Activated CD8-positive, alpha-beta T cell treated with anti-CD3 and anti-CD28 coated beads for 36 hours (primary cell): ENCODE results near the gene CDH2. TPM values are rescaled to one million over a fixed set of nuclear protein-coding genes. Genes with fewer than 3 reads are reported as not detected.

Experiments
- ATAC-seq: fragments of 200-7000 bp; cut with Tn5 transposase; one replicate; pipeline ENCODE4 v1.10.0; 2021; ENCODE audit warnings: mild to moderate bottlenecking, moderate library complexity
- CTCF ChIA-PET: fragments of 350-600 bp; sonication (Branson Sonifier 250); formaldehyde crosslinking; loops from one replicate; lab custom pipeline; 2021; ENCODE audit warnings: antibody characterized with exemption; lab: Charles Lee
- POLR2A ChIA-PET: fragments of 350-600 bp; sonication (Branson Sonifier 250); formaldehyde crosslinking; loops from one replicate; lab custom pipeline; 2021; ENCODE audit warnings: antibody characterized with exemption; lab: Charles Lee
- DNase-seq: peaks from one replicate; pipeline ENCODE4 v3.0.0-alpha.2; 2020
- H3K27ac Mint-ChIP-seq: one replicate; pipeline ENCODE4 v1.8.0; 2021; ENCODE audit warnings: mild to moderate bottlenecking, mixed read lengths
- H3K27me3 Mint-ChIP-seq: one replicate; pipeline ENCODE4 v1.8.0; 2021; ENCODE audit warnings: mixed read lengths
- H3K36me3 Mint-ChIP-seq: one replicate; pipeline ENCODE4 v1.8.0; 2021; ENCODE audit warnings: low read depth, mixed read lengths
- H3K4me1 Mint-ChIP-seq: one replicate; pipeline ENCODE4 v1.8.0; 2021; ENCODE audit warnings: low read depth, mixed read lengths
- H3K4me3 Mint-ChIP-seq: one replicate; pipeline ENCODE4 v1.8.0; 2021; ENCODE audit warnings: mild to moderate bottlenecking, moderate library complexity, mixed read lengths
- H3K9me3 Mint-ChIP-seq: one replicate; pipeline ENCODE4 v1.8.0; 2021; ENCODE audit warnings: mixed read lengths
- intact Hi-C: fragments of 100-400 bp; cut with micrococcal nuclease; formaldehyde crosslinking; loops from one replicate; pipeline ENCODE4 v1.10.0; 2022
- total RNA-seq, 2 experiments: library from RNA; stranded (reverse); gene quantifications; one replicate each; pipeline ENCODE4 v1.2.3, GENCODE V29; 2021
- TF ChIP-seq, protein P1 (sequence below): fragments of 200-600 bp; IDR thresholded peaks from one replicate; pipeline ENCODE4 v1.8.0; 2022; ENCODE audit warnings: antibody characterized with exemption, mild to moderate bottlenecking

Gene CDH2
- total RNA-seq, 2 experiments from 2014 or later: 0.18 TPM; not detected in 1

DNA sequence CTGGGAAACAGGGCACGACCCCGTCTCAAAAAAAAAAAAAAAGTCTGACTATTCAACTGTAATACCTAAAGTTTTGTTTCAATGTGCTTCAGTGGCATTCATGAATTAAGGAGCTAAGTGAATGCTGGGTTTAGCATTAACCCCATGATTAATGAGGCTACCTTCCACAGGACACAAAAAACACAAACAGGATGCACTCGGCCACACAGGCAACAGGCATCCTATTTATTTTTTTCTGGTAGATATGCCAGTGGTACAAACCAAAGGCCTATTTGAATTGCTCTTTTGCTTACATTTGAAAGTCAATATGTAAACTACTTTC lies 48.3 kb downstream of the CDH2 start:
- Mint-ChIP-seq H3K27me3 (no peaks in the 10 kb centered on the region), H3K27ac (no peak overlapping the region), H3K4me3 (no peak overlapping the region), H3K36me3 (no peaks in the 10 kb centered on the region), H3K9me3 (no peaks in the 10 kb centered on the region), H3K4me1 (no peaks in the 10 kb centered on the region)
- intact Hi-C loops: no loop called here
- no peak for ATAC-seq
- ChIA-PET POLR2A (no interaction called here), CTCF (no interaction called here)
- TF ChIP-seq, protein P1, sequence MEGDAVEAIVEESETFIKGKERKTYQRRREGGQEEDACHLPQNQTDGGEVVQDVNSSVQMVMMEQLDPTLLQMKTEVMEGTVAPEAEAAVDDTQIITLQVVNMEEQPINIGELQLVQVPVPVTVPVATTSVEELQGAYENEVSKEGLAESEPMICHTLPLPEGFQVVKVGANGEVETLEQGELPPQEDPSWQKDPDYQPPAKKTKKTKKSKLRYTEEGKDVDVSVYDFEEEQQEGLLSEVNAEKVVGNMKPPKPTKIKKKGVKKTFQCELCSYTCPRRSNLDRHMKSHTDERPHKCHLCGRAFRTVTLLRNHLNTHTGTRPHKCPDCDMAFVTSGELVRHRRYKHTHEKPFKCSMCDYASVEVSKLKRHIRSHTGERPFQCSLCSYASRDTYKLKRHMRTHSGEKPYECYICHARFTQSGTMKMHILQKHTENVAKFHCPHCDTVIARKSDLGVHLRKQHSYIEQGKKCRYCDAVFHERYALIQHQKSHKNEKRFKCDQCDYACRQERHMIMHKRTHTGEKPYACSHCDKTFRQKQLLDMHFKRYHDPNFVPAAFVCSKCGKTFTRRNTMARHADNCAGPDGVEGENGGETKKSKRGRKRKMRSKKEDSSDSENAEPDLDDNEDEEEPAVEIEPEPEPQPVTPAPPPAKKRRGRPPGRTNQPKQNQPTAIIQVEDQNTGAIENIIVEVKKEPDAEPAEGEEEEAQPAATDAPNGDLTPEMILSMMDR: no peak
- DNase-seq: no peak

DNA sequence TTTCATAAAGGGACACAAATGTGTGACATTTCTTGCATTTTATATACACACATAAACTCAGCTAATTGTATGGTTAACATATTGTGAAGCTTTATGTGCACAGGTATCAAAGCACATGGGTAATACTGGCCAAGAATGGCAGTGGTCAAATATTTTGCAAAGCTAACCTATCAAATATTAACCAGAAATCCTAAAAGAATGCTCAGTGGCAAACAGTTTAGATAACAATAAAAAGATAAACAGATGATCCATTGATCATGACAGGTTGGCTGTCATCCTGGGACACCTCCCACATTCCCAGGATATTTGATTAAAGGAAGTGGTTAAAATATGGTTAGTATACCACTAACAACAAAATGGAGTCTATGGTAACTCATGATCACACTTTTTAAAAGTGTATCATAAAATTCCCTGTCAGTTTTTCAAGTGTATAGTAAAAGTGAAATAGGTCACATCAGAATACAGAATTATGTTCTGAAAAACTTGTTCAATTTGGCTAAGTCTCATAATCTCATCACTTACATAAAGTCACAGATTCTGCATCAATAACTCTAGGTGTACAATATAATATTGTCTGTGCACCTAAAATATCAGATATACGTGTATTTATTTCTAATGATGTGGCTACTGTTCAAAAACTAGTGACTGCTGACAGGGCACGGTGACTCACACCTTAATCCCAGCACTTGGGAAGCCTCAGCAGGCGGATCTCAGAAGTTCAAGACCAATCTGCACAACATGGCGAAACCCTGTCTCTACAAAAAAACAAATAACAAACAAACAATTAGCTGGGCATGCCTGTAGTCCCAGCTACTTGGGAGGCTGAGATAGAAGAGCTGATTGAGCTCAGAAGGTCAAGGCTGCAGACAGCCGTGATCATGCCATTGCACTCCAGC lies 48.9 kb downstream of the CDH2 start:
- TF ChIP-seq, protein P1: no peak
- H3K27ac Mint-ChIP-seq: no peak overlapping the region
- ATAC-seq: no peak
- no peak for DNase-seq
- H3K27me3 Mint-ChIP-seq: no peaks in the 10 kb centered on the region
- POLR2A ChIA-PET: no interaction called here
- H3K4me3 Mint-ChIP-seq: no peak overlapping the region
- no peaks in the 10 kb centered on the region for H3K9me3 Mint-ChIP-seq
- CTCF ChIA-PET: no interaction called here
- intact Hi-C loops: no loop called here
- H3K4me1 Mint-ChIP-seq: no peaks in the 10 kb centered on the region
- no peaks in the 10 kb centered on the region for H3K36me3 Mint-ChIP-seq

DNA sequence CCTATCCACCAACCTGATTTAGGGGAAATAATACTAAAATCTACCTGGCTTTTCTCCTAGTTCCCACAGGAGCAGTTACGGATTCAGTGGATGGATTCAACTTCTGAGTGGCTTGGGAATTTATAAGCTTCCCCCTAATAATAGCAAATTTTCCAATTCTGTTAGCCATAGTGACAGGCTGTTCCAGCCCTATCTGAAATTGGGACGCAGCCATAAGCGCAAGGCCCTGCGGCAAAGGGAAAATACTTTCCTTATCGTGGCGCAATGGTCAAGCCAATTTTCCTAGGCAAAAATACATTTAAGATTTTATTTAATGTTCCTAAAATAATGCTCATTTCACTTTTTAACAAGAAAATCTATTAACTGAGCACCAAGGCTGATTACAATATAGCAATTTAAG lies 49.7 kb downstream of the CDH2 start:
- no peak for DNase-seq
- H3K27me3 Mint-ChIP-seq: no peaks in the 10 kb centered on the region
- ChIA-PET CTCF (no interaction called here), POLR2A (no interaction called here)
- TF ChIP-seq, protein P1: no peak
- no peak overlapping the region for H3K27ac Mint-ChIP-seq
- no peak for ATAC-seq
- intact Hi-C loops: no loop called here
- no peaks in the 10 kb centered on the region for H3K36me3 Mint-ChIP-seq
- H3K4me1 Mint-ChIP-seq: no peaks in the 10 kb centered on the region
- H3K4me3 Mint-ChIP-seq: no peak overlapping the region
- H3K9me3 Mint-ChIP-seq: no peaks in the 10 kb centered on the region

DNA sequence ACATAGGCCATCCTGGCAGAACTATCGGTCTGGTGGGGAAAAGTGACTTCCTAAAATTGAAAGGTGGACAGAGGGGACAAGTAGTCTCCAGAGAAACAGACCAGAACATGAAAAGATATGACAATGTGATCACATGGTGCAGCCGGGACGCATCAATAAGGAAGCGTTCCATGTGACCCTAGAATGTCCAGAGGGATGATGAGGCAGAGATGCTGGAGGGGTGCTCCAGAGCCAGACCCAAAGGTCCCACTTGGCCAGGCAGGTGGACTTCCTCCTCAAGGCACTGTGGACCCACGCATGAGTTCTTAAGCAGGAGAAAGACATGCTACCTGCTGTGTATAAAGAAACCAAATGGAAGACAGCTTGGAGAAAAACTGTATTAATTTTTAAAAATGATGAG lies 50.2 kb downstream of the CDH2 start:
- no peaks in the 10 kb centered on the region for H3K36me3 Mint-ChIP-seq
- no peaks in the 10 kb centered on the region for H3K9me3 Mint-ChIP-seq
- intact Hi-C loops: no loop called here
- TF ChIP-seq, protein P1: no peak
- no peak overlapping the region for H3K27ac Mint-ChIP-seq
- no peak for ATAC-seq
- no peak for DNase-seq
- POLR2A ChIA-PET: no interaction called here
- H3K4me1 Mint-ChIP-seq: no peaks in the 10 kb centered on the region
- H3K27me3 Mint-ChIP-seq: no peaks in the 10 kb centered on the region
- H3K4me3 Mint-ChIP-seq: no peak overlapping the region
- CTCF ChIA-PET: no interaction called here

DNA sequence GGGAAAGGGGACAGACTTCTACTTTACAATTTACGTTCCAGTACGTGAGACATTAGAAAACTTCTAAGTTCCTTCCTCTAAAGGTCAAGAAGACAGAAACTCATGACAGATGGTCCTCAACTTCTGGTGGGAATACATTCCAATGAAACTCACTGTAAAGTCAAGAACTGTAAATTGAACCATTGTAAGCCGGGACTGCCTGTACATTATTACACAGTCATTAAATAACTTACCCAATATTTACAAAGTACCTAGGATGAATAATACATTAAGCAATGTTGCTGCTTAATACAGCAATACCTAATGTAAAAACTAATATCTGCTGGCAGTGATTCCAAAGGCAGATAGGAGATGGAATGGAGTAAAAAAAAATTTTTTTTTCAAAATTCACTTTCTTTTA lies 51.9 kb downstream of the CDH2 start:
- Mint-ChIP-seq H3K4me3 (no peak overlapping the region), H3K27ac (no peak overlapping the region), H3K4me1 (no peaks in the 10 kb centered on the region), H3K9me3 (peaks cover under 1% of the 10 kb centered on the region), H3K27me3 (no peaks in the 10 kb centered on the region), H3K36me3 (no peaks in the 10 kb centered on the region)
- no peak for ATAC-seq
- intact Hi-C loops: no loop called here
- POLR2A ChIA-PET: no interaction called here
- CTCF ChIA-PET: no interaction called here
- TF ChIP-seq, protein P1: no peak
- DNase-seq: no peak
